ENCODE measurements around the gene CD3D. TPM values are rescaled to one million over a fixed set of nuclear protein-coding genes. Genes with fewer than 3 reads are reported as not detected.

The CD3D gene
- total and polyA plus RNA-seq, 2 of the 4 experiments (the other 2 are of a cell fraction): not detected

GRCh38 chr11:118321386-118322082 is 21.0 kb downstream of the CD3D start:
- intact Hi-C loops (cut with micrococcal nuclease) (no loop called here), dilution Hi-C loops (cut with HindIII; ENCODE audit: low sequenced_read_pairs, unreplicated experiment) (no loop called here), in situ Hi-C loops (cut with MboI; ENCODE audit: low sequenced_read_pairs) (no loop called here)
- Histone ChIP-seq H2AK5ac (ENCODE audit: low read depth, low read length) (no peak overlapping the region), H3K36me3 (ENCODE audit: control insufficient read depth, insufficient read depth, low read length) (no peaks in the 10 kb centered on the region), H3K27me3 (ENCODE audit: control insufficient read depth, insufficient read depth, low read length) (peaks cover 2% of the 10 kb centered on the region), H2BK120ac (ENCODE audit: low read depth, low read length) (no peak overlapping the region), H3K14ac (replicated peaks; ENCODE audit: low read depth, low read length) (no peak overlapping the region), H3K9me1 (ENCODE audit: insufficient read depth, low read length) (no peaks in the 10 kb centered on the region), H3K4ac (ENCODE audit: low read depth, low read length) (no peak overlapping the region), H2BK20ac (ENCODE audit: low read depth, low read length) (no peak overlapping the region), H2BK15ac (ENCODE audit: low read depth, low read length) (no peak overlapping the region), H3K9me3 (ENCODE audit: control insufficient read depth, insufficient read depth, low read length) (no peaks in the 10 kb centered on the region), H4K20me1 (ENCODE audit: insufficient read depth, low read length) (no peaks in the 10 kb centered on the region), H3K56ac (ENCODE audit: extremely low read depth, insufficient read depth, low read length) (no peak overlapping the region), H2AFZ (replicated peaks; ENCODE audit: low read length, poor library complexity) (no peak overlapping the region), H2BK5ac (ENCODE audit: low read depth, low read length, poor library complexity, severe bottlenecking) (no peak overlapping the region), H3K18ac (ENCODE audit: low read depth, low read length) (no peak overlapping the region), H4K91ac (ENCODE audit: insufficient read depth, low read depth, low read length) (no peak overlapping the region), H3K23ac (ENCODE audit: low read depth, low read length) (no peak overlapping the region), H4K8ac (ENCODE audit: low read depth in 2 of 2, low read length in 2 of 2) (no peak overlapping the region), H3K27ac (ENCODE audit: insufficient read depth, low read length) (no peak overlapping the region), H3K79me1 (ENCODE audit: low read depth in 1 of 2, low read length in 2 of 2) (no peaks in the 10 kb centered on the region), H2AK9ac (replicated peaks; ENCODE audit: low read depth, low read length, poor library complexity) (no peak overlapping the region), H4K5ac (ENCODE audit: low read depth, low read length) (no peak overlapping the region), H3K9ac (ENCODE audit: low read depth, low read length) (no peak overlapping the region), H3K4me3 (ENCODE audit: insufficient read depth, low read depth, low read length) (no peak overlapping the region), H3K4me1 (ENCODE audit: control insufficient read depth, insufficient read depth, low read length) (no peaks in the 10 kb centered on the region), H3K4me2 (ENCODE audit: low read depth, low read length) (no peak overlapping the region)
- no TSS peak for BruUV-seq (replicated peaks)
- ChIA-PET POLR2A (ENCODE audit: unreplicated experiment) (no interaction called here), CTCF (no interaction called here)
- ATAC-seq (ENCODE audit: low read depth): no peak
- DNase-seq: no peak
- WGBS, 2 experiments (ENCODE audit: extremely low coverage in 2 of 2, insufficient read length in 1 of 2): no CpG with 5 or more reads among the region's 5 CpGs
- no peak for TF ChIP-seq RFX5 (IDR thresholded peaks at IDR 0.05; ENCODE audit: low read depth, low read length)
- no peak for TF ChIP-seq MAFK (IDR thresholded peaks at IDR 0.05; ENCODE audit: low read depth, low read length)
- no peak for TF ChIP-seq MAZ (IDR thresholded peaks at IDR 0.05; ENCODE audit: borderline replicate concordance, low read depth, low read length)
- no peak for TF ChIP-seq CEBPB (IDR thresholded peaks at IDR 0.05; ENCODE audit: low read depth, low read length)
- TF ChIP-seq BHLHE40 (IDR thresholded peaks at IDR 0.05; ENCODE audit: low read depth, low read length): no peak
- TF ChIP-seq NFE2L2 (IDR thresholded peaks at IDR 0.05; ENCODE audit: low read depth, low read length): no peak
- no peak for TF ChIP-seq ELK1 (IDR thresholded peaks at IDR 0.05; ENCODE audit: borderline replicate concordance, low read depth, low read length)
- TF ChIP-seq RAD21 (IDR thresholded peaks at IDR 0.05; ENCODE audit: low read length): no peak
- TF ChIP-seq SMC3 (IDR thresholded peaks at IDR 0.05; ENCODE audit: low read depth, low read length): no peak
- TF ChIP-seq CHD1 (IDR thresholded peaks at IDR 0.05; ENCODE audit: low read depth, low read length): no peak
- no peak for TF ChIP-seq RCOR1 (IDR thresholded peaks at IDR 0.05; ENCODE audit: insufficient replicate concordance, low read length)
- TF ChIP-seq USF2 (IDR thresholded peaks at IDR 0.05; ENCODE audit: low read depth, low read length): no peak
- TF ChIP-seq MXI1 (IDR thresholded peaks at IDR 0.05; ENCODE audit: borderline replicate concordance, low read depth, low read length): no peak
- TF ChIP-seq POLR2A (IDR thresholded peaks at IDR 0.05; ENCODE audit: low read depth, low read length): no peak
- TF ChIP-seq FOS (IDR thresholded peaks at IDR 0.05; ENCODE audit: low read depth, low read length): no peak
- no peak for TF ChIP-seq CTCF (conservative IDR thresholded peaks at IDR 0.05; ENCODE audit: low read depth, low read length)
